ENCODE results near the gene NFAM1.

Gene NFAM1

GRCh38 chr22:42412744-42413333, 19.4 kb downstream of the NFAM1 start:
- DNase-seq, result no peak

DNA sequence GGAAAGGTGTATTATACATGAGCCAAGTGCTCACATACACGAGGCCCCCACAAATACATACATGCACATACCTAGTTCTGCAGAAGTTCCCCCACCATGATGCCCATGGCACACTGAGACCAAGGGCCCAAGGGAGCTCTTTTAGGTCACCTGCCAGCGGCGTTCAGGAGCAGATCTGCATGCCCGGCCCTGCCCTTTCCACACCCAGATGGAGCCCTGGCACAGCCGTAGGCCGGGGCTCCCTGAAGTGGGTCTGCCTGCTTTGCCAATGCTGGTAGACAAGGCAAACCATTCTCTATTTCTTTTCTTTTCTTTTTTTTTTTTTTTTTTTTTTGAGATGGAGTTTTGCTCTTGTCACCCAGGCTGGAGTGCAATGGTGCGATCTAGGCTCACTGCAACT, 21.5 kb downstream of the NFAM1 start:
- no peak for DNase-seq

GRCh38 chr22:42408810-42409529, 23.2 kb downstream of the NFAM1 start:
- no peak for DNase-seq

DNA sequence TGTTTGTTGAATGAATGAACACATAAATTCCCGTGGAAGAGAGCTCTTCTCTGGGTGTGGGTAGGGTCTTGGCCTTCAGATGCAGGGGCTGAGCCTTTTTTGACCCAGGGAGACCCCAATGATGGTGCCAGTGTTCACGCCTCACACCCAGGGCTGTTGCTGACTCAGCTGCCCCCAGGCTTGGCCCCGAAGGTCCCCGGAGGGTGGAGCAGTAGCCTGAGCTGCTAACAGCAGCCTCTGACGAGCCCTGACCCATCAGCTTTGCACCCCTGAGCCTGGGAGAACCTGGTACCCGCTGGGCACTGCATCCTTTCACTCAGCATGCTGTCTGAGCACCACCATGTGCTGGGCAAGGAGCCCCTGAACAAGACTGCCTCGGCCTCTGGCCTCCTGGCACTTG, 23.9 kb downstream of the NFAM1 start:
- DNase-seq, result no peak

DNA sequence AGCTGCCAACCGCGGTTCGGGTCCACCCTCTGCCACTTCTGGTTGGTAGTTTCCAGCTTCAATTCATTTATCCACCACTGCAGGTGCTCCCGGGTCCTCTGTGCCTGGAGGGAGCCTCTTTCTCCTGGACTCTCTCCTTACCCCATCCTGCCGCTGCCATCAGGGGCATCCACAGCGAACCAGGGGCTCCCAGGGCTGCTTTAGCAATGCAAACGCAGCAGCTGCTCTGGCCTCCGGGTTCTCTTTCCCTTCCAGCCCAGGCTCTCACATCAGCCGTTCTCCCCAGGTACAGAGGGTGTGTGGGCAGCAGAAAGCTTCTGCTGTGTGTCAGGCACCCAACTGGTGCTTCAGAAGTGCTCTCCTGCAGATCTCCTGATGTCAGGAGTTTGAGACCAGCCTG, 27.9 kb downstream of the NFAM1 start:
- DNase-seq, result no peak

GRCh38 chr22:42401535-42402334, 30.5 kb downstream of the NFAM1 start:
- DNase-seq, result no peak

DNA sequence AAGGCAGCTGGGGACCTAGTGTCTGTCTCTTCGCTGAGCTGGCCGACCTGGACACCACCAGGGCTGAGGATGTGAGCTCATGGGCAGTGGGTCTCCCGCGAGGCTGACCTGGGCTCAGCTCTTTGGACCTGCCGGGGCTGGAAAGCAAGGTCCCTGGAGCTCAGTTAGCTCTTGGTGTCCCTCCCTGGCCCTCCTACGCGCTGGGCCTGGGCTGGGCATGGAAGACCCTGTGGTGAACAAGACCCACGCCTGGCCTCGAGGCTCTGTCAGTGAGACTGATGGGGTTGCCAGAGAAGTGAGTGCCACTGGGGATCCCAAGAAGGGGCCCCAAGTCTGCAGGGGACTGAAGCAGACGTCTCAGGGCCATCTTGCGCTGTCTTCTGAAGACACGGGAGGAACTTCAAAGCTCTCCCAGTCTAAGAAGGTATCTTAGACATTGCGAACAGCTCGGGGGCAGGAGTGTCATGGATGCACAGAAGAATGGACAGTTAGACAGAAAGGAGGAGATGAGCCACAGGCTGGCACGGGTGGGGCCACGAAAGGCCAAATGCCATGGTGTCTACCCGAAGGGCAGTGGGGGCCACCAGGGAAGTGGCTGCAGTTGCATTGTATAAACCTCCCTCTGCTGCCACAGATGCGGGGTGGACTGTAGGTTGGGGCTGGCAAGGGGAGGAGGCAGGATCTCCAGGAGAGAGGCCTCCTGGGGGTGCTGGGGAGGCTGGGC, 31.2 kb downstream of the NFAM1 start:
- DNase-seq, result no peak

- no peak for DNase-seq
Observed at GRCh38 chr22:42399315-42400271, 32.6 kb downstream of the NFAM1 start.

GRCh38 chr22:42397332-42398249, 34.6 kb downstream of the NFAM1 start:
- DNase-seq, result peak; percentile 95

DNA sequence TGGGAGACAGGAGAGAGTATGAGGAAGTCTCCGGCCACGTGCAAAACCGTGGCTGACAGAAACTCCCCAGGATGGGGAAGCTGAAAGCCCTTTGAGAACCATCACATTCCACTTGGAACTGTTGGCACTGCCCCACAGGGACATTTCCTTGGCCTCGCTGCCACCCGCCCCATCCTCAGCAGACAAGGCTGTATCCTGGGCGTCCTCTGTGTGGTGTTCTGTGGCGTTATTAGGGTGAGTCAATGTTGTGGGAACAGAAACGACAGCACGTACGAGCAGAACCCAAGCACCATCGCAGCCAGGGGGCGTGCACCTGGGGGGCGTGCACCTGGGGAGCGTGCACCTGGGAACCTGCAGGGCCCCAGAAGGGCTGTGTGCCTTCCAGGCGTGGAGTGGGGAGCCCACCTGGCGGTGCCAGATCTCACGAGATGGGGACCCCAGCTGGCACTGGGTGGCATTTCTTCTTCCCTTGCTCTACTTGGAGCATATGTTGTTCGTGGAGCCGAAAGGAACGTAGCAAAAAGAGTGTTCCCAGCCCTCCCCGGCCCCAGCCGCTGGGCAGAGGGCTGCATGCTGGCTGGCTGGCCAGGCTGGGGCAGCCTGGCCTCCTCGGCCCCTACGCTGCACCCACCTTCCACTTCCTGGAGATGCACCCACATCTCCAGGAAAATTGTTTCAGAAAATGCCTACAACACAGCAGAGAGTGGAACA, 35.4 kb downstream of the NFAM1 start:
- peak; percentile 66 for DNase-seq

- DNase-seq, result no peak
Observed at GRCh38 chr22:42389143-42389542, 43.1 kb downstream of the NFAM1 start.

- no peak for DNase-seq
Observed at GRCh38 chr22:42388130-42388797, 43.9 kb downstream of the NFAM1 start.

DNA sequence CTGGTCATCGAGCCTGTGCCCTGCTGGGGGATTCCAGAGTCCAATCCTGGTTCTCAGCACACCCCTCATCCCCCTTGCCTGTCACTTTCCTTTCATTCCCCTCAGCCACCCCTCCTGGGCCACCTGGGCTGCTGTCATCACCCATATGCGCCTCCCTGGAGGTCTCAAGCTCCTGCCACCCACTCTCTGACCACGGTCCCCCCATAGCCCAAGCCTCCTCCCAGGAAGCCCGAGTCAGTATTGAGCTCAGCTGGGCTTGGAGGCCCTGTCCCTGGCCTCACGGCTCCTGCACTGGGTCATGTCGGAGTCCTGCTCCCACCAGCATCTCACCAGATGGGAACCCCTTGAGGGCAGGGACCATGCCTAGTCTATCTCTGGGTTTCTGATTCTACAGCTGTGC, 44.6 kb downstream of the NFAM1 start:
- DNase-seq, result no peak

DNA sequence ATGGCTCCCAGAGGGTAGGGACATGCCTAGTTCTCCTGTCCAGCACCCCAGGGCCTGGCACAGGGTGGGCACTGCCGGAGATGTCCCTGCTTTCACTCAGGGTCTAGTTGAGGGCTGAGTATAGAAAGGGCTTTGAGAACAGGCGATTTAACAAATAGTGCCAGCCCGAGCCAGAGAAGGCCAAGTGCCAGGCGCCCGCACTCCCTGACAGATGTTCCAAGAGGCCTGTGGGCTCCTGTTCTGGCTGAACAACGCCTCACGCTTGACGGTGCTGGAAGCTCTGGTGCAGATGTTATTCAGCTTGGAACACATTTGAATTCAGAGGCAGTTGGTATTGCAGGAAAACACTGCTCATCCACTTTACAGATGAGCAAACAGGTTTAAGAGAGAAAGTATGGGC, 46.5 kb downstream of the NFAM1 start:
- no peak for DNase-seq

DNA sequence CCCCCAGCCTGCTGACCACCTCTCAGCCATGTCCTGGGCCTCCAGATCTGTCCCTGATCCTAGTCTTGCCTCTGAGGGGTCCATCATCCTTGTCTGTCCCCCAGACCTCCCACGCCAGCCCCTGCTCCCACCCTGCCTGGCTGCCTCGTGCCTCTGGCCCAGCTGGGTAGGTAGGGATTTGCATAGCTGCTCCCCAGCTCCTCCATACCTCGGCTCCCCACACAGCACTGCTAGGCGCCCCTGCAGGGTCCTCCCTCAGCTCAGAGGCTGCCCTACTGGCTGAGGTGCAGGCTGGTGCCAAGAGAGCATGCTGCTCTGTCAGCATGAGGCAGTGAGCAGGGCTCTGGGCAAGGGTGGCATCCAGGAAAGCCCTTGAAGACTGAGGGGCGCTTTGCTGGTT, 47.7 kb downstream of the NFAM1 start:
- no peak for DNase-seq

DNA sequence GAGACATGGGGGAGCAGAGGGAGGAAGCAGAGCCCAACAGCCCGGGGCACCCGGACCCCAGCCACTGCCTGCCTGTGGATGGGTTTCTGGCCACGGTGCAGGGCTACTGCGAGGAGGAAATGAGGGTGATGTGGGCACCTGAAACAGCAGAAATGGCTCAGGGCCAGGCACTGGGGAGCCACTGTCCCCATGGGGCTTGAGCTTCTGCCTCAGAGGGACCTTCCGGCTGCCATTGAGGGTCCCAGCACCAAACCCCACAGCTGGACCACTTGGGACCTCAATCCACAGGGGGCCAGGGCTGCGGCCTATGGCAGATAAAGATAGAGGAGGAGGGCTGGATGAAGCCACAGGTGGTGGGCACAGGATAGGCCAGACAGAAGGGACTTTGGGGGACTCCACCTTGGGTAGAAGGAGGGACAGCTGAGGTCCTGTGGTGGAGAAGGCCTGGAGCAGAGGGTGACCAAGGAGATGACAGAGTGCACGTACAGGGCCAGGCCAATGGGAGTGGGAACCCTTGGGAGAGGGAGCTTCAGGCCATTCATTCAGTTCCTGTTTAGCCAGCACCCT, 48.3 kb downstream of the NFAM1 start:
- DNase-seq, result no peak

DNA sequence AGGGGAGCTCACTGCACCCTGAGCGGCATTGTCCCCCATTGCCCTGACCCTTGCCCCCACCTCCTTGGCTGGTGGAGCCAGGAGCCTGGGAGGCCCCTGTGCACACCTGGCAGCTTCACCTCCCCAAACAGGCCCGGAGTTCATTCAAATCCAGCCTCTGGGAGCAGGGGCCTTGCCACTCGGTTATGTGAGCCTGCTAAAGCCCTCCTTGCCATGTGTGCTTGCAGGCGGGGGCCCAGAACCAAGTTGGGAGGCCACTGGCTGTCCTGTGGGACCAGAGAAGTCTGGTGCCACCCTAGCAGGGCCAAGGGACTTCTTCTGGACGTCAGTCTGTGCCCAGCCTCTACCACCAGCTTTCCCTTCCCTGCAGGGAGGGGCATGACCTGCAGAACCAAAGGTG, 48.9 kb downstream of the NFAM1 start:
- no peak for DNase-seq

- DNase-seq, result no peak
Observed at GRCh38 chr22:42380769-42381551, 51.2 kb downstream of the NFAM1 start.
